Adipocyte (in vitro differentiated cells): ENCODE results near the gene FAM13A.
A peak's percentile ranks its signal among the peaks of the same experiment; 100 is the strongest.

Experiments used
- DNase-seq: peaks from one replicate; pipeline ENCODE4 v3.0.0-alpha.2; 2015; ENCODE audit warnings: low read depth
- H3K27me3 ChIP-seq: replicated peaks from 2 replicates; pipeline ENCODE4 v1.7.0; 2013; ENCODE audit warnings: mild to moderate bottlenecking, low read length, moderate library complexity; ENCODE audit not compliant: control insufficient read depth, insufficient read depth
- H3K36me3 ChIP-seq: 2 replicates; pipeline ENCODE4 v1.7.0; 2013; ENCODE audit warnings: low read length, mild to moderate bottlenecking, moderate library complexity; ENCODE audit not compliant: control insufficient read depth, insufficient read depth, severe bottlenecking
- H3K4me1 ChIP-seq: 2 replicates; pipeline ENCODE4 v1.7.0; 2013; ENCODE audit warnings: mild to moderate bottlenecking, low read length, moderate library complexity; ENCODE audit not compliant: control insufficient read depth, insufficient read depth
- H3K4me3 ChIP-seq: 2 replicates; pipeline ENCODE4 v1.7.0; 2013; ENCODE audit warnings: mild to moderate bottlenecking, low read length, moderate library complexity
- H3K9ac ChIP-seq: 2 replicates; pipeline ENCODE4 v1.7.0; 2013; ENCODE audit warnings: mild to moderate bottlenecking, low read length, moderate library complexity
- H3K9me3 ChIP-seq: 2 replicates; pipeline ENCODE4 v1.7.0; 2013; ENCODE audit warnings: mild to moderate bottlenecking, low read length, moderate library complexity; ENCODE audit not compliant: control insufficient read depth

The FAM13A gene

GRCh38 chr4:88820698-88821415, 236.1 kb downstream of the FAM13A start:
- H3K4me3 ChIP-seq = peak overlapping the region; percentile 91
- peak; percentile 24 for DNase-seq
- H3K36me3 ChIP-seq = no peaks in the 10 kb centered on the region
- H3K4me1 ChIP-seq = peaks cover 30% of the 10 kb centered on the region
- peak overlapping the region; percentile 90 for H3K9ac ChIP-seq
- no peaks in the 10 kb centered on the region for H3K27me3 ChIP-seq
- H3K9me3 ChIP-seq = no peaks in the 10 kb centered on the region

GRCh38 chr4:88819818-88820697, 236.9 kb downstream of the FAM13A start:
- DNase-seq = no peak
- no peaks in the 10 kb centered on the region for H3K9me3 ChIP-seq
- peaks cover 30% of the 10 kb centered on the region for H3K4me1 ChIP-seq
- peak overlapping the region; percentile 90 for H3K9ac ChIP-seq
- H3K4me3 ChIP-seq = peak overlapping the region; percentile 91
- H3K27me3 ChIP-seq = no peaks in the 10 kb centered on the region
- H3K36me3 ChIP-seq = no peaks in the 10 kb centered on the region

- Histone ChIP-seq H3K27me3 (no peaks in the 10 kb centered on the region), H3K4me1 (peaks cover 30% of the 10 kb centered on the region), H3K9ac (peak overlapping the region; percentile 46), H3K4me3 (peak overlapping the region; percentile 6), H3K36me3 (no peaks in the 10 kb centered on the region), H3K9me3 (no peaks in the 10 kb centered on the region)
- DNase-seq = peak; percentile 60
These were observed 238.1 kb downstream of the FAM13A start for GRCh38 chr4:88818631-88819470.

DNA sequence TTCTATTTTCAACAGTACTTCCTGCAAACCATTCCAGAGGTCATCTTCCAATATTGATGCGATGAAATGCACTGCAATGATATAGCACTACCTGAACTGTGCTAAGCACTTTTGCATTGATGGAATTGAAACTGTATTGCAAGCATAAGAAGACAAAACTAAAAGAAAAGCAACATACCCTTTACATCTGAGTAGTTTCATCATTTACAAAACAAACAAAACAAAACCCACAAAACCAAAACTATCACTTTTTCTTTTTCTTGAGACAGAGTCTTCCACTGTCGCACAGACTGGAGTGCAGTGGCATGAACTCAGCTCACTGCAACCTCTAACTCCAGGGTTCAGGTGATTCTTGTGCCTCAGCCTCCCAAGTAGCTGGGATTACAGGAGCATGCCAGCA, 239.2 kb downstream of the FAM13A start:
- H3K9me3 ChIP-seq = no peaks in the 10 kb centered on the region
- no peaks in the 10 kb centered on the region for H3K27me3 ChIP-seq
- H3K4me1 ChIP-seq = peaks cover 30% of the 10 kb centered on the region

GRCh38 chr4:88816360-88816759, 240.6 kb downstream of the FAM13A start:
- Histone ChIP-seq H3K9me3 (no peaks in the 10 kb centered on the region), H3K9ac (no peak overlapping the region), H3K4me3 (no peak overlapping the region), H3K36me3 (peaks cover 4% of the 10 kb centered on the region), H3K4me1 (peaks cover 31% of the 10 kb centered on the region), H3K27me3 (no peaks in the 10 kb centered on the region)
- no peak for DNase-seq

More for the DNA sequence above, 239.2 kb downstream of the FAM13A start:
- DNase-seq = no peak
- Histone ChIP-seq H3K4me3 (no peak overlapping the region), H3K36me3 (no peaks in the 10 kb centered on the region), H3K9ac (peak overlapping the region; percentile 33)

DNA sequence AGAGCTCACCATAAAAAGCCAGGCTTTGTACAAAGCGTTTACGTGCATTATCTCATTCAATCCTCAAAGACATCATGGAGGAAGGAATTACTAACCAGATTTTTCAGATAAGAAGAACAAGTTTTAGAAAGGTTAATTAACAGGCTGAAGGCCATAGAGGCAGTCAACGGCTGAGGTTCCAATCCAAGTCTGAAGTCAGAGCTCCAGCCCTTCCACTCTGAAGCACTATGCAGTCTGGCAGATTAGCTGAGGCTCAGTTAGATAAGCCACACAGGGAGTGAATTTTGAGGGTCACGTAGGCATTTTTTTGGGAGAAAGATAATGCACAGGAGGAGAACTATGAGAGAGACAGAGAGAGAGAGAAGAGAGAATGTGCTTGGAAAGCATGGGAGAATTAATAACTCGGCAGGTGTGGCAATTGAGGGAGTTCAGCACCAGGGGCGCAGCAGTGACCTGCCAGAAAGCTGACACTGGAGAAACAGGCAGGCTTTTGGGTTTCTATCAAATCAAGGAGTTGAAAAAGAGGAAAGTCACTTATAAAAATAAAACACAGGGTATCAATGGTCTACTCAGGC, 242.9 kb downstream of the FAM13A start:
- Histone ChIP-seq H3K9me3 (no peaks in the 10 kb centered on the region), H3K4me3 (no peak overlapping the region), H3K4me1 (peaks cover 29% of the 10 kb centered on the region), H3K9ac (no peak overlapping the region), H3K27me3 (no peaks in the 10 kb centered on the region), H3K36me3 (peaks cover 4% of the 10 kb centered on the region)
- no peak for DNase-seq

DNA sequence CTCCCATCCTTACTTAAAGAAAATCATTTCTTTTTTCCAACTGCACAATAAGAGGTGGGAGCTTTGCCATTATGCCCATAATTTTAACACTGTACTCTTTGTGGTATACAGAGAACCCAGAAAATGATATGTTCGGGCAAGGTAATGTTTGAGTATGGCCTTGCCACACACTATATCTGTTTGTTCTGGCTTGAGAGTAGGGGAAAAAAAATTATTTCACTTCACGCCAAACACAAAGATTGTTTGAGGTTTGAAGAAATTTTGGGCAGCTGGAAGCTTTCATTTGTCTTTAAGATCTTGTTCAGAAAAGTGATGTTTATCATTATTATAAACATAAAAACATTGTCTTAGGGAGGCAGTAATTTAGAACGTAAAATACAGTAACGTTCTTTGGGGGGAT, 244.0 kb downstream of the FAM13A start:
- H3K9ac ChIP-seq = no peak overlapping the region
- H3K27me3 ChIP-seq = no peaks in the 10 kb centered on the region
- no peaks in the 10 kb centered on the region for H3K9me3 ChIP-seq
- no peak overlapping the region for H3K4me3 ChIP-seq
- DNase-seq = no peak
- H3K36me3 ChIP-seq = peaks cover 4% of the 10 kb centered on the region
- H3K4me1 ChIP-seq = peaks cover 28% of the 10 kb centered on the region

- H3K9ac ChIP-seq = no peak overlapping the region
- peaks cover 34% of the 10 kb centered on the region for H3K4me1 ChIP-seq
- H3K9me3 ChIP-seq = no peaks in the 10 kb centered on the region
- H3K27me3 ChIP-seq = no peaks in the 10 kb centered on the region
- no peak for DNase-seq
- H3K4me3 ChIP-seq = no peak overlapping the region
- H3K36me3 ChIP-seq = peaks cover 4% of the 10 kb centered on the region
These were observed 244.6 kb downstream of the FAM13A start for GRCh38 chr4:88812420-88812819.

DNA sequence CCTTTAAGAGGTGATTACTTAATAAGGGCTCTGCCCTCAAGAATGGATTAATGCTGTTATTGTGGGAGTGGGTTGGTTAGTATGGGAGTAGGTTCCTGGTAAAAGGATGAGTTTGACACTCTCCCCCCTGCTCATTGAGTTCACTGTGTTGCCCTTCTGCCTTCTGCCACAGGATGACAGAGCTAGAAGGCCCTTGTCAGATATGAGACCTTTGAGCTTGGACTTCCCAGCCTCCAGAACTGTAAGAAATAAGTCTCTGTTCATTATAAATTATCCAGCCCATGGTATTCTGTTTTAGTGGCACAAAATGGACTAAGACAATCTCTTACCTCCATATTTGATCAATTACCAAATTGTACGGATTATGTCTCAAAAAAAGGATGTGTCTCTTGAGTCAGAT, 245.1 kb downstream of the FAM13A start:
- peaks cover 4% of the 10 kb centered on the region for H3K36me3 ChIP-seq

DNA sequence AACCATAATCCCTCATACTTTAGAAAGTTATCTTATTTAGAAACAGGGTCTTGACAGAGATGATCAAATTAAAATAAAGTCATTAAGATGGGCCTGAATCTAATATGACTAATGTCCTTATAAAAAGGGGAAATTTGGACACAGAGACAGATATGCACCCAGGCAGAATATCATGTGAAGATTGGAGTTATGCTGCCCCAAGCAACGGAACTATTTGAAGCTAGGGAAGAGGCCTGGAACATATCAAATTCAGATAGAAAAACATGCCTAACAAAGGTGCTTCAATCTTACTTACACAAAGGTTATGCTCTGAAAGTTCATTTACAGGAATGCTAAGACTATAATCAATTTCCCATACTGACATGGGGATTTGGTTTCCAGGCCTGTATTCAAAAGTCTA, 246.7 kb downstream of the FAM13A start:
- peaks cover 39% of the 10 kb centered on the region for H3K4me1 ChIP-seq
- peak overlapping the region; percentile 74 for H3K4me3 ChIP-seq
- H3K9ac ChIP-seq = peak overlapping the region; percentile 77
- peaks cover 4% of the 10 kb centered on the region for H3K36me3 ChIP-seq
- no peaks in the 10 kb centered on the region for H3K27me3 ChIP-seq
- H3K9me3 ChIP-seq = no peaks in the 10 kb centered on the region
- DNase-seq = no peak

More for the DNA sequence above, 245.1 kb downstream of the FAM13A start:
- Histone ChIP-seq H3K9ac (no peak overlapping the region), H3K4me1 (peaks cover 39% of the 10 kb centered on the region), H3K27me3 (no peaks in the 10 kb centered on the region), H3K4me3 (no peak overlapping the region), H3K9me3 (no peaks in the 10 kb centered on the region)
- DNase-seq = no peak
